Activated naive CD8-positive, alpha-beta T cell treated with anti-CD3 and anti-CD28 coated beads, Interleukin-2, amount 10 ng/mL, durations not matched to agents 7 days and 5 days (primary cell): ENCODE results near the gene YTHDC1. TPM values are rescaled to one million over a fixed set of nuclear protein-coding genes. Genes with fewer than 3 reads are reported as not detected.

Experiments
- ATAC-seq: fragments of 150-1000 bp; cut with Tn5 transposase; one replicate; pipeline ENCODE4 v1.10.0; 2021; ENCODE audit warnings: low read depth, moderate library complexity
- POLR2A ChIA-PET: fragments of 350-600 bp; sonication (Branson Sonifier 250); formaldehyde crosslinking; loops from one replicate; lab custom pipeline; 2021; ENCODE audit warnings: antibody characterized with exemption; lab: Charles Lee
- DNase-seq: peaks from one replicate; pipeline ENCODE4 v3.0.0; 2021
- H3K27ac Mint-ChIP-seq: one replicate; pipeline ENCODE4 v1.8.0; 2022; ENCODE audit warnings: mild to moderate bottlenecking, mixed read lengths
- H3K27me3 Mint-ChIP-seq: one replicate; pipeline ENCODE4 v1.8.0; 2022; ENCODE audit warnings: mild to moderate bottlenecking, moderate library complexity, mixed read lengths
- H3K36me3 Mint-ChIP-seq: one replicate; pipeline ENCODE4 v1.8.0; 2021; ENCODE audit warnings: mild to moderate bottlenecking, mixed read lengths
- H3K4me1 Mint-ChIP-seq: one replicate; pipeline ENCODE4 v1.8.0; 2021; ENCODE audit warnings: mixed read lengths
- H3K4me3 Mint-ChIP-seq: one replicate; pipeline ENCODE4 v1.8.0; 2022; ENCODE audit warnings: mild to moderate bottlenecking, moderate library complexity, mixed read lengths
- H3K9me3 Mint-ChIP-seq: one replicate; pipeline ENCODE4 v1.8.0; 2021; ENCODE audit warnings: mixed read lengths
- total RNA-seq, 2 experiments: library from RNA; stranded (reverse); gene quantifications; one replicate each; pipeline ENCODE4 v1.2.3, GENCODE V29; 2021

The YTHDC1 gene
- total RNA-seq, 2 experiments from 2014 or later: 120 to 122 TPM

- ATAC-seq: no peak
- H3K9me3 Mint-ChIP-seq: no peaks in the 10 kb centered on the region
- H3K4me1 Mint-ChIP-seq: peaks cover 18% of the 10 kb centered on the region
- H3K27ac Mint-ChIP-seq: no peak overlapping the region
- H3K4me3 Mint-ChIP-seq: no peak overlapping the region
- DNase-seq: no peak
- no peaks in the 10 kb centered on the region for H3K36me3 Mint-ChIP-seq
- POLR2A ChIA-PET: no interaction called here
- H3K27me3 Mint-ChIP-seq: peaks cover 3% of the 10 kb centered on the region
Measured at GRCh38 chr4:68369142-68369805, 19.4 kb upstream of the YTHDC1 start.

GRCh38 chr4:68368691-68369131 is 18.8 kb upstream of the YTHDC1 start:
- H3K27me3 Mint-ChIP-seq: peaks cover 3% of the 10 kb centered on the region
- no peaks in the 10 kb centered on the region for H3K9me3 Mint-ChIP-seq
- ATAC-seq (no peak), DNase-seq (no peak)
- H3K4me1 Mint-ChIP-seq: peaks cover 18% of the 10 kb centered on the region
- no peak overlapping the region for H3K27ac Mint-ChIP-seq
- POLR2A ChIA-PET: interaction anchor here (0.7 kb wide), 1 partner anchor 25 kb away, joined by 5 read pairs; no protein-coding TSS in a partner anchor
- H3K4me3 Mint-ChIP-seq: no peak overlapping the region
- no peaks in the 10 kb centered on the region for H3K36me3 Mint-ChIP-seq

DNA sequence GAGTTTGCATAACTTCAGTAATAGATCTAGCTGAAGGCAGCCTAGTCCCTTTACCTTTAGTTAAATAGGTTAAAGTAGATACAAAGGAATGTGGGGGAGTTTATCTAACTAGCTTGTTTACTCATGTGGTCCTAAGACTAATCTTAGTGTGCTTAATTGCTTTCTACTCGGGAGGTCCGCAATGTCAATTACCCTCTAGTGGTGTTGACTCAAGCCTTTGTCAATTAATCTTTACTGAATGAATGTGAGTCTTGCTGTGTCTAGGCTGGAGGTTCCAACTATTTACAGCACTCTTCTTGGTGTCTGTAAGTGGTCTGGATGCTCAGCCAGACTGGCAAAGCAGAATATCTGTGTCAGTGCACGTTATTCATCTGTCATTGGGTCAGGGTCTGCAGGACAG is 17.9 kb upstream of the YTHDC1 start:
- POLR2A ChIA-PET: no interaction called here
- DNase-seq (no peak), ATAC-seq (no peak)
- Mint-ChIP-seq H3K4me1 (peaks cover 10% of the 10 kb centered on the region), H3K27ac (no peak overlapping the region), H3K27me3 (peaks cover 3% of the 10 kb centered on the region), H3K36me3 (no peaks in the 10 kb centered on the region), H3K9me3 (no peaks in the 10 kb centered on the region), H3K4me3 (no peak overlapping the region)

DNA sequence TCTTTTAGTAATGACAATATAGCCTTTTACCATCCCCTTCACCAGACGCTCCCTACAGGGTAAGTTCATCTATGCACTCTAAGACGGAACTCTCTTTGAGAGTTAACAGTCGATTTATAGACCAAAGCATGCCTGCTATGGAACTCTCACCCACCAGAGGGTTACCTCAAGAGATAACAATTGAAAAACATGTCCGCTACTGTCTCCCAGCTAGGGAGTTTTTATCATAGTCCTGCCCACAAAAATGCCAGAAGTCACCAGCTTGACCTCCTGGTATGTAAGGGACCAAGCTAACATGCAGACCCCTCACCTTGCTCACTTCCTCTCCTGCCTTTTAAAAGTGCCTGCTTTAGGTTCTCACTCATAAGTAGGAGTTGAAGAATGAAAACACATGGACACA is 16.7 kb upstream of the YTHDC1 start:
- H3K4me3 Mint-ChIP-seq: no peak overlapping the region
- H3K4me1 Mint-ChIP-seq: peaks cover 8% of the 10 kb centered on the region
- no peaks in the 10 kb centered on the region for H3K36me3 Mint-ChIP-seq
- no peak overlapping the region for H3K27ac Mint-ChIP-seq
- ATAC-seq (no peak), DNase-seq (no peak)
- POLR2A ChIA-PET: no interaction called here
- no peaks in the 10 kb centered on the region for H3K9me3 Mint-ChIP-seq
- peaks cover 3% of the 10 kb centered on the region for H3K27me3 Mint-ChIP-seq

GRCh38 chr4:68365068-68365467 is 15.2 kb upstream of the YTHDC1 start:
- POLR2A ChIA-PET: no interaction called here
- H3K4me3 Mint-ChIP-seq: no peak overlapping the region
- H3K27ac Mint-ChIP-seq: no peak overlapping the region
- peaks cover 8% of the 10 kb centered on the region for H3K4me1 Mint-ChIP-seq
- peaks cover 3% of the 10 kb centered on the region for H3K27me3 Mint-ChIP-seq
- no peaks in the 10 kb centered on the region for H3K9me3 Mint-ChIP-seq
- H3K36me3 Mint-ChIP-seq: no peaks in the 10 kb centered on the region
- ATAC-seq (no peak), DNase-seq (no peak)

DNA sequence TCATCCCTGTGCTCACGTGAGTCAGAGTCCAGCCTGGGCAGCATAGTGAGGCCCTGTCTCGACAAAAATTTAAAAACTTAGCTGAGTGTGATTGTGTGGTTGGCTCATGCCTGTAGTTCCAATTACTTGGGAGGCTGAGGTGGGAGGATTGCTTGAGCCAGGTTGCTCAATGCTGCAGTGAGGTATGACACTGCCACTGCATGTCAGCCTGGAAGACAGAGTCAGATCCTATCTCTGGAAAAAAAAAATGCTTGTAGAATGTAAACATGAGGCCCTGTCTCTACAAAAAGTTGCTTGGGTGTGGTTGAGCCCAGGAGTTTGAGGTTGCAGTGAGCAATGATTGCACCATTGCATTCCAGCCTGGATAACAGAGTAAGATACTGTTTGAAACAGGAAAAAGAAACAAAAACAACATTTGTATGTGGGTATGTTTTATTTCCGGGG is 11.3 kb upstream of the YTHDC1 start:
- Mint-ChIP-seq H3K9me3 (peaks cover 3% of the 10 kb centered on the region), H3K27ac (no peak overlapping the region), H3K4me1 (peaks cover 11% of the 10 kb centered on the region), H3K4me3 (no peak overlapping the region), H3K36me3 (peaks cover 1% of the 10 kb centered on the region), H3K27me3 (peaks cover 3% of the 10 kb centered on the region)
- ATAC-seq (no peak), DNase-seq (no peak)
- POLR2A ChIA-PET: no interaction called here

GRCh38 chr4:68360231-68360968 is 10.5 kb upstream of the YTHDC1 start:
- Mint-ChIP-seq H3K4me1 (peaks cover 11% of the 10 kb centered on the region), H3K36me3 (peaks cover 1% of the 10 kb centered on the region), H3K9me3 (peaks cover 3% of the 10 kb centered on the region), H3K27me3 (no peaks in the 10 kb centered on the region), H3K27ac (peak overlapping the region; percentile 46), H3K4me3 (no peak overlapping the region)
- POLR2A ChIA-PET: no interaction called here
- DNase-seq (no peak), ATAC-seq (no peak)

GRCh38 chr4:68359508-68359907 is 9.6 kb upstream of the YTHDC1 start:
- DNase-seq (no peak), ATAC-seq (peak; percentile 90)
- H3K36me3 Mint-ChIP-seq: peaks cover 1% of the 10 kb centered on the region
- peak overlapping the region; percentile 46 for H3K27ac Mint-ChIP-seq
- H3K4me3 Mint-ChIP-seq: peak overlapping the region; percentile 40
- H3K4me1 Mint-ChIP-seq: peaks cover 11% of the 10 kb centered on the region
- POLR2A ChIA-PET: interaction anchor here (0.7 kb wide), 1 partner anchor 9 kb away, joined by 3 read pairs; no protein-coding TSS in a partner anchor
- no peaks in the 10 kb centered on the region for H3K27me3 Mint-ChIP-seq
- peaks cover 3% of the 10 kb centered on the region for H3K9me3 Mint-ChIP-seq

GRCh38 chr4:68358988-68359387 is 9.1 kb upstream of the YTHDC1 start:
- peak overlapping the region; percentile 46 for H3K27ac Mint-ChIP-seq
- H3K4me3 Mint-ChIP-seq: peak overlapping the region; percentile 40
- DNase-seq (no peak), ATAC-seq (no peak)
- peaks cover 1% of the 10 kb centered on the region for H3K36me3 Mint-ChIP-seq
- H3K9me3 Mint-ChIP-seq: peaks cover 3% of the 10 kb centered on the region
- POLR2A ChIA-PET: interaction anchor here (0.7 kb wide), 1 partner anchor 8 kb away, joined by 3 read pairs; no protein-coding TSS in a partner anchor
- H3K27me3 Mint-ChIP-seq: no peaks in the 10 kb centered on the region
- H3K4me1 Mint-ChIP-seq: peaks cover 11% of the 10 kb centered on the region

DNA sequence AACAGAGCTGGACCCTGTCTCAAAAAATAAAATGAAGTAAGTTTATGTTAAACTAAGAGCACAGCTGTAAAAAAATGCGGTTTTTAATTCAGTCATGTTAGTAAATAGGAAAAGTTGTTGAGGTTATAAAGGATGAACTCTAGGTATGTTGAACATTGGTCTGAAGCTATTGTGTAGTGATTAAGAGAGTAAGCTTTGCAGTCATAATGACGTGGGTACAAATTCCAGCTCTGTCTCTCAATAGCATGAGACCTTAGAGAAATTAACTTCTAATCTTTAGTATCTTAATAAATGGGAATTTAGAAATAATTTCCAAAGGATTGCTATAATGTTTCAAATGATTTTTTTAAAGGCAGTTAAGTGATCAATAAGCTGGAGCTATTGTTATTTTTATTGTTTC is 2.9 kb upstream of the YTHDC1 start:
- POLR2A ChIA-PET: no interaction called here
- no peak for ATAC-seq

GRCh38 chr4:68349279-68349648 is 626 bp downstream of the YTHDC1 start:
- H3K9me3 Mint-ChIP-seq: no peaks in the 10 kb centered on the region
- peak overlapping the region; percentile 99 for H3K4me3 Mint-ChIP-seq
- peak overlapping the region; percentile 100 for H3K27ac Mint-ChIP-seq
- no peak for DNase-seq
- peaks cover 29% of the 10 kb centered on the region for H3K4me1 Mint-ChIP-seq
- ATAC-seq: peak; percentile 3
- no peaks in the 10 kb centered on the region for H3K27me3 Mint-ChIP-seq
- POLR2A ChIA-PET: interaction anchor here (1.0 to 1.3 kb wide), 2 partner anchors 27 to 93 kb away, joined by 5 read pairs; no protein-coding TSS in a partner anchor
- H3K36me3 Mint-ChIP-seq: peaks cover 5% of the 10 kb centered on the region

More for the DNA sequence above, 2.9 kb upstream of the YTHDC1 start:
- H3K4me3 Mint-ChIP-seq: no peak overlapping the region
- peaks cover 3% of the 10 kb centered on the region for H3K36me3 Mint-ChIP-seq
- no peak overlapping the region for H3K27ac Mint-ChIP-seq
- H3K9me3 Mint-ChIP-seq: no peaks in the 10 kb centered on the region
- peaks cover 9% of the 10 kb centered on the region for H3K4me1 Mint-ChIP-seq
- DNase-seq: no peak
- no peaks in the 10 kb centered on the region for H3K27me3 Mint-ChIP-seq

- Mint-ChIP-seq H3K27ac (peak overlapping the region; percentile 100), H3K4me3 (peak overlapping the region; percentile 99), H3K9me3 (no peaks in the 10 kb centered on the region), H3K36me3 (peaks cover 5% of the 10 kb centered on the region), H3K27me3 (no peaks in the 10 kb centered on the region), H3K4me1 (peaks cover 31% of the 10 kb centered on the region)
- ATAC-seq (no peak), DNase-seq (no peak)
- POLR2A ChIA-PET: interaction anchor here (1.0 to 1.3 kb wide), 2 partner anchors 27 to 93 kb away, joined by 5 read pairs; no protein-coding TSS in a partner anchor
Measured at GRCh38 chr4:68348577-68348976, 1.3 kb downstream of the YTHDC1 start.

- Mint-ChIP-seq H3K4me3 (peak overlapping the region; percentile 99), H3K27me3 (no peaks in the 10 kb centered on the region), H3K27ac (peak overlapping the region; percentile 100), H3K9me3 (no peaks in the 10 kb centered on the region), H3K36me3 (peaks cover 5% of the 10 kb centered on the region), H3K4me1 (peaks cover 31% of the 10 kb centered on the region)
- POLR2A ChIA-PET: no interaction called here
- ATAC-seq (no peak), DNase-seq (no peak)
Measured at GRCh38 chr4:68347845-68348244, 2.0 kb downstream of the YTHDC1 start.
